Trophoblast cell (in vitro differentiated cells and primary cell): ENCODE measurements around the gene SSX2IP.
"Not testable (repeated sequence)": the region's sequence is repeated elsewhere in the genome, so short reads cannot be mapped to it uniquely, and the experiment has no call there.

ENCODE experiments used
- DNase-seq, 2 donors: peaks; one replicate each; pipeline ENCODE4 v3.0.0-alpha.2; 2016
- H2AFZ ChIP-seq: 2 replicates; pipeline ENCODE4 v1.6.1; 2013; ENCODE audit warnings: low read length, moderate library complexity, mild to moderate bottlenecking; ENCODE audit not compliant: insufficient read depth, poor library complexity
- H2AK5ac ChIP-seq: 2 replicates; pipeline ENCODE4 v1.6.1; 2013; ENCODE audit warnings: mild to moderate bottlenecking, low read length
- H2BK120ac ChIP-seq: 2 replicates; pipeline ENCODE4 v1.6.1; 2013; ENCODE audit warnings: low read length, mild to moderate bottlenecking, moderate library complexity; ENCODE audit not compliant: insufficient read depth, poor library complexity
- H2BK12ac ChIP-seq: 2 replicates; pipeline ENCODE4 v1.6.1; 2013; ENCODE audit warnings: mild to moderate bottlenecking, low read length, moderate library complexity
- H2BK5ac ChIP-seq: 2 replicates; pipeline ENCODE4 v1.6.1; 2013; ENCODE audit warnings: low read length, low read depth, moderate library complexity, mild to moderate bottlenecking; ENCODE audit not compliant: poor library complexity
- H3K14ac ChIP-seq: 2 replicates; pipeline ENCODE4 v1.6.1; 2013; ENCODE audit warnings: mild to moderate bottlenecking, low read length
- H3K18ac ChIP-seq: 2 replicates; pipeline ENCODE4 v1.6.1; 2013; ENCODE audit warnings: mild to moderate bottlenecking, low read length
- H3K23ac ChIP-seq: 2 replicates; pipeline ENCODE4 v1.6.1; 2013; ENCODE audit warnings: low read length
- H3K27ac ChIP-seq: 2 replicates; pipeline ENCODE4 v1.5.1; 2013; ENCODE audit warnings: low read depth, mild to moderate bottlenecking, inconsistent platforms, low read length, moderate library complexity
- H3K27me3 ChIP-seq: 2 replicates; pipeline ENCODE4 v1.6.1; 2013; ENCODE audit warnings: inconsistent platforms, mild to moderate bottlenecking, low read length, moderate library complexity; ENCODE audit not compliant: insufficient read depth
- H3K36me3 ChIP-seq, 2 experiments: 1 replicate in 1 of 2; 2 replicates in 1 of 2; pipeline ENCODE4 v1.6.1; 2013; ENCODE audit warnings: low read length in 2 of 2, mild to moderate bottlenecking in 2 of 2, moderate library complexity in 1 of 2; ENCODE audit not compliant: insufficient read depth in 2 of 2, control insufficient read depth in 1 of 2
- H3K4ac ChIP-seq: 2 replicates; pipeline ENCODE4 v1.6.1; 2013; ENCODE audit warnings: low read depth, mild to moderate bottlenecking, low read length, moderate library complexity
- H3K4me1 ChIP-seq, 2 experiments: 1 replicate in 1 of 2; 2 replicates in 1 of 2; pipeline ENCODE4 v1.6.1; 2013; ENCODE audit warnings: low read length in 2 of 2, mild to moderate bottlenecking in 2 of 2, moderate library complexity in 1 of 2; ENCODE audit not compliant: insufficient read depth in 2 of 2, control insufficient read depth in 1 of 2
- H3K4me2 ChIP-seq: 2 replicates; pipeline ENCODE4 v1.6.1; 2013; ENCODE audit warnings: inconsistent platforms, mild to moderate bottlenecking, low read length, moderate library complexity
- H3K4me3 ChIP-seq: 2 replicates; pipeline ENCODE4 v1.5.1; 2013; ENCODE audit warnings: mild to moderate bottlenecking, low read depth, low read length, inconsistent platforms
- H3K79me1 ChIP-seq: one replicate; pipeline ENCODE4 v1.6.1; 2013; ENCODE audit warnings: low read length
- H3K79me2 ChIP-seq: 2 replicates; pipeline ENCODE4 v1.6.1; 2013; ENCODE audit warnings: low read length, mild to moderate bottlenecking; ENCODE audit not compliant: control insufficient read depth, insufficient read depth, poor library complexity
- H3K9ac ChIP-seq: 2 replicates; pipeline ENCODE4 v1.6.1; 2013; ENCODE audit warnings: mild to moderate bottlenecking, low read length
- H3K9me3 ChIP-seq: 2 replicates; pipeline ENCODE4 v1.6.1; 2013; ENCODE audit warnings: low read depth, mild to moderate bottlenecking, control low read depth, inconsistent platforms, low read length; ENCODE audit not compliant: insufficient read depth
- H4K12ac ChIP-seq: 2 replicates; pipeline ENCODE4 v1.6.1; 2013; ENCODE audit warnings: low read depth, mild to moderate bottlenecking, low read length, moderate library complexity
- H4K8ac ChIP-seq: 2 replicates; pipeline ENCODE4 v1.6.1; 2013; ENCODE audit warnings: low read depth, mild to moderate bottlenecking, low read length, moderate library complexity
- H4K91ac ChIP-seq: one replicate; pipeline ENCODE4 v1.6.1; 2013; ENCODE audit warnings: low read depth, mild to moderate bottlenecking, low read length, moderate library complexity
- WGBS: extraction: QIAGEN DNeasy Blood & Tissue Kit; methylation state at CpG from one replicate; pipeline ENCODE4 v1.1.7; 2013; ENCODE audit warnings: missing lambda C conversion rate; ENCODE audit not compliant: insufficient read length, insufficient coverage; ENCODE audit errors: extremely low coverage; 5-methylcytosine and 5-hydroxymethylcytosine counted together

SSX2IP gene

DNA sequence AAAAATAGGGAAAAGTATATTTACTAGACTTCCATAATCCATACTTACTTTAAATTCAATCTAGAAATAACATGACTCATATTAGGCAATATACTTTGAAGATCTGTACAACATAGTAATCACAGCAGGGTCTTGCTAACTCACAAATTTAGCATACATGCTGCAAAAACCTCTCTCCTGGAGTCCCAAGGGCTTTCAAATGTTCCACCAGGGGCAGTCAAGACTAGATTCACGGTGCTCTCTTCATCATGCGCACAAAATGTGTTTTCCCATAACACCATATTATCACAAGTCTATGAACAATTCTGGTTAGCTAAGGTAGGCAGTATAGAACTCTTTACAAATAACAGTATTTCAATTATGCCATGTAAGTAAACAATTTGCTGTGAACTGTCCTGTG, 45.8 kb downstream of the SSX2IP start:
- peaks cover 0 to 2% of the 10 kb centered on the region in 2 experiments for H3K36me3 ChIP-seq
- no peak overlapping the region for H3K23ac ChIP-seq
- H3K18ac ChIP-seq = no peak overlapping the region
- H4K91ac ChIP-seq = no peak overlapping the region
- DNase-seq = no peak
- H4K12ac ChIP-seq = no peak overlapping the region
- no peaks in the 10 kb centered on the region for H3K27me3 ChIP-seq
- H3K4ac ChIP-seq = no peak overlapping the region
- no peak overlapping the region for H3K9ac ChIP-seq
- H3K79me1 ChIP-seq = peaks cover 5% of the 10 kb centered on the region
- H2AK5ac ChIP-seq = no peak overlapping the region
- H2BK12ac ChIP-seq = no peak overlapping the region
- no peak overlapping the region for H2BK120ac ChIP-seq
- no peak overlapping the region for H3K4me2 ChIP-seq
- peaks cover 0 to 4% of the 10 kb centered on the region in 2 experiments for H3K4me1 ChIP-seq
- H2BK5ac ChIP-seq = no peak overlapping the region
- H3K79me2 ChIP-seq = no peaks in the 10 kb centered on the region
- H4K8ac ChIP-seq = no peak overlapping the region
- no CpG with 5 or more reads among the region's 2 CpGs for WGBS
- H3K27ac ChIP-seq = no peak overlapping the region
- H3K14ac ChIP-seq = no peak overlapping the region
- no peak overlapping the region for H3K4me3 ChIP-seq
- no peak overlapping the region for H2AFZ ChIP-seq
- no peaks in the 10 kb centered on the region for H3K9me3 ChIP-seq

DNA sequence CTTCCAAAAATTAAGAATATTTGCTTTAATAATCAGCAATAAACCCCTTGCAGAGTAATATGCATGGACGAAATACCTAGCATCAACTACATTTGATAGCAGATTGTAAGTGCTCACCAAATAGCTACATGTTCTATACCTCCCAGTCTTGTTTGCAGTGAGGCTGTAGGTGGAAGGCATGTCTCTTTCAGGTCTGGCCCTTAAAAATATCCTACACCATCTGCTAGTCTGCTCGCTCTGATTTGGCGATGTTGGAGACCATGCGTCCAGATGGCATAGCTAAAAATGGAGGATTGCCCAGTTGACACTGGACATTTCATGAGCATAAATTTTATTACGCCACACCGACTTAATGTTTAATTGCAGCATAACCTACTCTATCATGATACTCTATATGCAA, 47.1 kb downstream of the SSX2IP start:
- H3K14ac ChIP-seq = no peak overlapping the region
- no peak overlapping the region for H4K8ac ChIP-seq
- no CpG with 5 or more reads among the region's 6 CpGs for WGBS

DNA sequence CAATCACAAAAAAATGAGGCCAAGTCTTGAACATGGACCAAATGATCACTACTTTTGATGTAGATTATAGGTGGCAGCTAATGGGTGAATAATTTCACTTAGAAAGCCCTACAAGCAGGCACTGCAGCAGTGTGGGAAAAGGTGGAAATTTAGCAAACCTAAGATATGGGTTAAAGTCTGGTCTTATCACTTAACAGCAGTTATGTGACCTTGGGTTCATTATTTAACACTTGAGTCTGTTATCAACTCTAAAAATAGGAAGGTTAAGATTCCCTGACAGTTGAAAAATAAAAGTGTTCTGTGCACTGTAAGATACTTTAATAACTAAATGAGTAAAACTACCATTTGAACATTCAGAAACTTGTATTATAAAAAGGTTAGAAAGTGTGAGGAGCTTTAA, 47.5 kb downstream of the SSX2IP start:
- H3K4ac ChIP-seq = no peak overlapping the region

More for the DNA sequence above, 47.1 kb downstream of the SSX2IP start:
- Histone ChIP-seq H4K91ac (no peak overlapping the region), H2BK5ac (no peak overlapping the region), H3K18ac (no peak overlapping the region), H3K4ac (no peak overlapping the region), H2BK12ac (no peak overlapping the region), H2AK5ac (no peak overlapping the region), H3K9ac (no peak overlapping the region), H3K23ac (no peak overlapping the region), H3K27me3 (no peaks in the 10 kb centered on the region), H3K36me3 (peaks cover 0 to 2% of the 10 kb centered on the region in 2 experiments), H3K4me2 (no peak overlapping the region), H3K79me2 (no peaks in the 10 kb centered on the region), H3K9me3 (no peaks in the 10 kb centered on the region), H3K4me1 (peaks cover 0 to 4% of the 10 kb centered on the region in 2 experiments), H4K12ac (no peak overlapping the region), H3K27ac (no peak overlapping the region), H2AFZ (no peak overlapping the region), H2BK120ac (no peak overlapping the region), H3K4me3 (no peak overlapping the region), H3K79me1 (peaks cover 8% of the 10 kb centered on the region)
- no peak for DNase-seq

DNA sequence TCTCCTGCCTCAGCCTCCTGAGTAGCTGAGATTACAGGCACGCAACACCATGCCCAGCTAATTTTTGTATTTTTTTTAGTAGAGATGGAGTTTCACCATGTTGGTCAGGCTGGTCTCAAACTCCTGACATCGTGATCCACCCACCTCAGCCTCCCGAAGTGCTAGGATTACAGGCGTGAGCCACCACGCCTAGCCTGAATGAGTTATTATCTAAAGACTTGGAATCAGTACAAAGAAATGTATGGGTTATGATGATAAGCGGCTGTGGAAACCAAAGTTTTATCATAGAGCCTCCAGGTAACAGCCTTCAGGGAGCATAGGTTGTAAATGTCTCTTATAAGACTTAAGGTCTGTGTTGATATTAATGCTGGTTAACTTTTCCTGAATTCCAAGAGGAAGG, 50.5 kb downstream of the SSX2IP start:
- not testable (repeated sequence) for H3K9ac ChIP-seq, H3K4ac ChIP-seq, H3K18ac ChIP-seq, H3K23ac ChIP-seq, H4K8ac ChIP-seq, H3K4me2 ChIP-seq, H3K14ac ChIP-seq, H4K12ac ChIP-seq, H2AFZ ChIP-seq, H2AK5ac ChIP-seq, H2BK12ac ChIP-seq, H4K91ac ChIP-seq, H2BK120ac ChIP-seq, H3K27ac ChIP-seq, H3K79me2 ChIP-seq, H2BK5ac ChIP-seq, H3K27me3 ChIP-seq, H3K36me3 ChIP-seq, H3K9me3 ChIP-seq, H3K4me3 ChIP-seq
- WGBS = no CpG with 5 or more reads among the region's 6 CpGs
- peak; percentile 6 to 10 for DNase-seq
- peaks cover 0 to 13% of the 10 kb centered on the region in 2 experiments for H3K4me1 ChIP-seq
- peaks cover 16% of the 10 kb centered on the region for H3K79me1 ChIP-seq

More for the DNA sequence above, 47.5 kb downstream of the SSX2IP start:
- Histone ChIP-seq H2AFZ (no peak overlapping the region), H3K14ac (no peak overlapping the region), H2BK120ac (no peak overlapping the region), H4K12ac (no peak overlapping the region), H3K79me2 (no peaks in the 10 kb centered on the region), H4K8ac (no peak overlapping the region), H3K18ac (no peak overlapping the region), H3K23ac (no peak overlapping the region), H3K9ac (no peak overlapping the region), H3K4me2 (no peak overlapping the region), H4K91ac (no peak overlapping the region), H2BK12ac (no peak overlapping the region), H2BK5ac (no peak overlapping the region), H2AK5ac (no peak overlapping the region), H3K4me1 (peaks cover 0 to 4% of the 10 kb centered on the region in 2 experiments), H3K4me3 (no peak overlapping the region), H3K36me3 (peaks cover 0 to 2% of the 10 kb centered on the region in 2 experiments), H3K9me3 (no peaks in the 10 kb centered on the region), H3K79me1 (peaks cover 8% of the 10 kb centered on the region), H3K27me3 (no peaks in the 10 kb centered on the region), H3K27ac (no peak overlapping the region)
- no peak for DNase-seq
